NCI-H2029 treated with DMSO at 0.1 percent for 48 hours (cell line): ENCODE data around the gene VIT.

Experiments used
- DNase-seq: peaks from one replicate; lab custom pipeline; 2025; lab: John Stamatoyannopoulos, UW

VIT gene

GRCh38 chr2:36711741-36712314, 15.3 kb downstream of the VIT start:
- DNase-seq: no peak

- DNase-seq: no peak
These were observed 16.8 kb downstream of the VIT start for GRCh38 chr2:36713310-36713709.

- no peak for DNase-seq
These were observed 19.6 kb downstream of the VIT start for GRCh38 chr2:36716111-36716510.

GRCh38 chr2:36717603-36718266, 21.2 kb downstream of the VIT start:
- no peak for DNase-seq

- no peak for DNase-seq
These were observed 31.0 kb downstream of the VIT start for GRCh38 chr2:36727550-36727949.

GRCh38 chr2:36729067-36729466, 32.6 kb downstream of the VIT start:
- DNase-seq: no peak

- no peak for DNase-seq
These were observed 35.6 kb downstream of the VIT start for GRCh38 chr2:36731941-36732672.

GRCh38 chr2:36732673-36733036, 36.1 kb downstream of the VIT start:
- DNase-seq: no peak

GRCh38 chr2:36733215-36733614, 36.7 kb downstream of the VIT start:
- DNase-seq: no peak

GRCh38 chr2:36734304-36734703, 37.8 kb downstream of the VIT start:
- no peak for DNase-seq

- DNase-seq: no peak
These were observed 40.7 kb downstream of the VIT start for GRCh38 chr2:36737131-36737750.

GRCh38 chr2:36740061-36740460, 43.6 kb downstream of the VIT start:
- DNase-seq: no peak

GRCh38 chr2:36741188-36741837, 44.8 kb downstream of the VIT start:
- no peak for DNase-seq

GRCh38 chr2:36743954-36744353, 47.4 kb downstream of the VIT start:
- no peak for DNase-seq

GRCh38 chr2:36748166-36748565, 51.7 kb downstream of the VIT start:
- no peak for DNase-seq

- no peak for DNase-seq
These were observed 53.6 kb downstream of the VIT start for GRCh38 chr2:36750101-36750500.

GRCh38 chr2:36753706-36754221, 57.3 kb downstream of the VIT start:
- no peak for DNase-seq

GRCh38 chr2:36754578-36754977, 58.1 kb downstream of the VIT start:
- no peak for DNase-seq

GRCh38 chr2:36756438-36756837, 59.9 kb downstream of the VIT start:
- DNase-seq: no peak

- no peak for DNase-seq
These were observed 66.4 kb downstream of the VIT start for GRCh38 chr2:36762764-36763490.

GRCh38 chr2:36769106-36769505, 72.6 kb downstream of the VIT start:
- DNase-seq: no peak
